Urinary bladder (tissue), 4 donors: ENCODE results near the gene KCNK10. TPM values are rescaled to one million over a fixed set of nuclear protein-coding genes. Genes with fewer than 3 reads are reported as not detected.

Experiments
- DNase-seq: peaks from one replicate; pipeline ENCODE4 v3.0.0-alpha.2; 2015; ENCODE audit errors: extremely low spot score
- H3K27ac ChIP-seq: one replicate; pipeline ENCODE4 v1.5.1; 2013; ENCODE audit warnings: low read depth, mild to moderate bottlenecking, moderate library complexity
- H3K36me3 ChIP-seq: one replicate; pipeline ENCODE4 v1.6.1; 2013; ENCODE audit warnings: mild to moderate bottlenecking, moderate library complexity; ENCODE audit not compliant: insufficient read depth
- H3K4me1 ChIP-seq: one replicate; pipeline ENCODE4 v1.6.1; 2013; ENCODE audit warnings: mild to moderate bottlenecking, moderate library complexity; ENCODE audit not compliant: insufficient read depth
- H3K4me3 ChIP-seq: one replicate; pipeline ENCODE4 v1.5.1; 2013; ENCODE audit warnings: low read depth, low read length
- WGBS: extraction: QIAGEN DNeasy Blood & Tissue Kit; methylation state at CpG from one replicate; pipeline ENCODE4 v1.1.7; 2013; 5-methylcytosine and 5-hydroxymethylcytosine counted together
- polyA plus RNA-seq: library from polyadenylated mRNA; stranded (reverse); fragments of 200-250 nt; gene quantifications from one replicate; pipeline ENCODE4 v1.2.3, GENCODE V29; 2013
- total RNA-seq: library from RNA; depleted of rRNA; stranded (reverse); fragments of >200 nt; gene quantifications from one replicate; pipeline ENCODE4 v1.2.3, GENCODE V29; 2014
- donor health status: healthy with polysubstance abuse.
- donor health status: healthy.

KCNK10 gene
- total and polyA plus RNA-seq, 2 donors: 0.06 to 1.1 TPM

DNA sequence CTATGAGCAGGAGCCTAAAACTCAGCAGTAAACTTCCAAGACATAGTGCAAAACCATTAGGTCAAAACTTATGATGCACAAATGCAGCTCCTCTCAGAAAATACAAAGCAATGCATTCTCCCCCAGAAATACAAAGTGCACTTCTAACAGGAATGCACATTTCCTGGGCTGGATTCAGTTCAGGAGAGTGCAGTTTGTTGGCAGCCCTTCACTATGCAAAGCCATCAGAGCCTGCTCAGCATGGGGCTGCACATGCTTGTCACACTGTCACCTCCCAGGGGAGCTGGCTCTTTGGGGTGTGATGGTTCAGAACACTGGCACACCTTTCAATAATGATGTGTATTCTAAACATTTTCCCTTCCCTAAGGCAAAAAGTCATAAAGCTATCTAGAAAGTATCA, 110.4 kb downstream of the KCNK10 start:
- DNase-seq: no peak
- Histone ChIP-seq H3K27ac (no peak overlapping the region), H3K36me3 (no peaks in the 10 kb centered on the region), H3K4me3 (no peak overlapping the region), H3K4me1 (no peaks in the 10 kb centered on the region)

DNA sequence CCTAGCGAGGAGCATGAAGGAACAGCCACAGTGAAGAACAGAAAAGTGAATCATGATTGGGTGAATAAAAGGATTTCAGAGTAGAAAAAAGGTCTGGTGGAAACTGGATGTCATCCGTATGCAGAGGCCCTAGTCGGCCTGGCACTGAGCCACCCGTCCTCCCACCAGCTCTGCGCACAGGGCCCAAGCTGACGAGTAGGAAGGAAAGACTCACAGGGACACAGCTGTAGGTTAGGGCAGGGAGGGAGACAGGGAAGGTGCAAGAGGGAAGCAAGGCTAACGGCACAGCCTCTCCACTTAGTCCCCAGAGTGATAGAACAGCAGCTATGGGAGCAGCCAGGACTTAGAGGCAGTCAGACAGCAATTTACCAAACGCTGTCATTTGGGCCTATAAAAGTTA, 112.6 kb downstream of the KCNK10 start:
- 44% methylated on average over 8 of the region's 8 CpGs for WGBS
- DNase-seq: no peak
- Histone ChIP-seq H3K36me3 (no peaks in the 10 kb centered on the region), H3K4me3 (no peak overlapping the region), H3K27ac (no peak overlapping the region), H3K4me1 (no peaks in the 10 kb centered on the region)

- WGBS: 58% methylated on average over 17 of the region's 17 CpGs
- no peaks in the 10 kb centered on the region for H3K4me1 ChIP-seq
- no peak for DNase-seq
- H3K36me3 ChIP-seq: no peaks in the 10 kb centered on the region
- no peak overlapping the region for H3K4me3 ChIP-seq
- no peak overlapping the region for H3K27ac ChIP-seq
These were observed 113.8 kb downstream of the KCNK10 start for GRCh38 chr14:88209273-88209672.

DNA sequence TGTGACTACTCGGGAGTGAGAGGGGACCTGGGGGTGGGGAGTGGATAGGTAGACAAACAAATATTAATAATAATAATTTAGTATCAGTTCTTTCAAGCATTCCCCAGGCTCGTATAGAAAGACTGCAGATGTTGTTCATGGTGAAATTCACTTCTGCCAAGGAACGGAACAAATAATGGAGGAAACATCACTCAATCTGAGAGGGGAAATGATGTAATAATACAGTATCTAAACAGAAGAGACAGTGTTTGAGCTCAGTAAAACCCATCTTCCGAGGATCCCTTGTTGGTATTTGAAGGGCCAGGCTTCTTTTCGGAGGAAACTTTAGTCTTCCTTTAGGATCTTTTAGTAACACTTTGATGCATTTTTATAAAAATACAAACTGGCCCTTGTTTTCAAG, 114.2 kb downstream of the KCNK10 start:
- DNase-seq: no peak
- no peaks in the 10 kb centered on the region for H3K36me3 ChIP-seq
- no peak overlapping the region for H3K27ac ChIP-seq
- H3K4me3 ChIP-seq: no peak overlapping the region
- no peaks in the 10 kb centered on the region for H3K4me1 ChIP-seq
- 52% methylated on average over 5 of the region's 5 CpGs for WGBS

- DNase-seq: no peak
- Histone ChIP-seq H3K36me3 (no peaks in the 10 kb centered on the region), H3K4me1 (no peaks in the 10 kb centered on the region), H3K4me3 (no peak overlapping the region), H3K27ac (no peak overlapping the region)
- WGBS: 54% methylated on average over 4 of the region's 4 CpGs
These were observed 118.8 kb downstream of the KCNK10 start for GRCh38 chr14:88204221-88204620.

DNA sequence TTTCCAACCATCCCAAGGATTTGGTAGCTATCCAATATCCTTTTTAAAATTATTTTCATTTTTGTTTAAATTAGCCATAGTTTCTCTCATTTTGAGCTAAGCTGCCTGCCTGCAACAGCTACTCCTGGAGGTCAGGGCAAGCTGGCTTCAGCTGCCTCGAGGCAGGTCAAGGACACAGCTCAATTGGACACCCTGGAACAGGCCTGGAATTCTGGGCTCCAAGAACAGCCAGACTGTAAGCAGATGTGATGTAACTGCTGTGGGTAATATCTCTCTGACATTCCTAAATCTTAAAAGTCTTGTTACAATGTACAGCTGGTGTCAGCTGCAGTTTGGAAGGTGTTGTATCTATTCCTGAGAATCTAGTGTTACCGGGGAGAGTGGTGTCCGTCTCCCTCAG, 119.8 kb downstream of the KCNK10 start:
- H3K4me3 ChIP-seq: no peak overlapping the region
- H3K4me1 ChIP-seq: no peaks in the 10 kb centered on the region
- DNase-seq: no peak
- H3K27ac ChIP-seq: no peak overlapping the region
- whole genome bisulfite sequencing: 30% methylated on average over 3 of the region's 3 CpGs
- no peaks in the 10 kb centered on the region for H3K36me3 ChIP-seq

DNA sequence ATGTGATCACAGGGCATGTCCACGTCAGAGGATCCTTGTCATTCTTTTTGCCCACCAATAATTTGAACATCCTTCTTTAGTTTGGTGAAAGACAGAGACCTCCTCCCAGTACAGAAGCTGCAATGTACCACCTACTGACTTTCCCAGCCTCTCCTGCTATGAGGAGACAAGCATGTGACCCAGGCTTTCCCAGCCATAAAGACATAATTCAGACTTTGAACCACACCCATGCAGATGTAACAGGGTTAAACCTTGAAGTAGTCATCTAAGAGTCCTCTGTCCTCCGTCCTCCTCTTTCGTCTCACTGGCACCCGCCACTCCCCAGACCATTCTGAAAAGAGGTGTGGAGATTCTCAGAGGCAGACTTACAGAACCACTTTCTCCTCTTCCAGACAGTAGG, 120.8 kb downstream of the KCNK10 start:
- WGBS: 93% methylated on average over 4 of the region's 4 CpGs
- no peak for DNase-seq
- no peak overlapping the region for H3K27ac ChIP-seq

GRCh38 chr14:88201851-88202250, 121.2 kb downstream of the KCNK10 start:
- no peak overlapping the region for H3K4me3 ChIP-seq
- no peak overlapping the region for H3K27ac ChIP-seq
- WGBS: 97% methylated on average over 2 of the region's 2 CpGs
- no peaks in the 10 kb centered on the region for H3K36me3 ChIP-seq
- DNase-seq: no peak
- no peaks in the 10 kb centered on the region for H3K4me1 ChIP-seq

More for the DNA sequence above, 120.8 kb downstream of the KCNK10 start:
- H3K36me3 ChIP-seq: no peaks in the 10 kb centered on the region
- no peak overlapping the region for H3K4me3 ChIP-seq
- H3K4me1 ChIP-seq: no peaks in the 10 kb centered on the region

DNA sequence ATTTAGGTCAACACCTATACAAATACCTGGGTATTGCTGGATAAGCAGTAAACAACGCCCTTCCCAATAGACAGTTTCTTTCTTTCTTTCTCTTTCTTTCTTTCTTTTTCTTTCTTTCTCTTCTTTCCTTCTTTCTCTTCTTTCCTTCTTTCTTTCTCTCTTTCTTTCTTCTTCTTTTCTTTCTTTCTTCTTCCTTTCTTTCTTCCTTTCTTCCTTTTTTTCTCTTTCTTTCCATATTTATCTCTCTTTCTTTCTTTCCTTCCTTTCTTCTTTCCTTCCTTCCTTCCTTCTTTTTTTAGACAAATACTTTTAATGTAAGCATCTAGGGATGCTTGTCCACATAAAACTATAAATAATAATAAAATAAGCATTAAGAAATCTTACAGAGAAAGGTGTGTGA, 123.2 kb downstream of the KCNK10 start:
- WGBS: 98% methylated on average over 1 of the region's 1 CpG
- H3K36me3 ChIP-seq: no peaks in the 10 kb centered on the region
- no peak for DNase-seq
- H3K27ac ChIP-seq: no peak overlapping the region
- no peaks in the 10 kb centered on the region for H3K4me1 ChIP-seq
- no peak overlapping the region for H3K4me3 ChIP-seq

DNA sequence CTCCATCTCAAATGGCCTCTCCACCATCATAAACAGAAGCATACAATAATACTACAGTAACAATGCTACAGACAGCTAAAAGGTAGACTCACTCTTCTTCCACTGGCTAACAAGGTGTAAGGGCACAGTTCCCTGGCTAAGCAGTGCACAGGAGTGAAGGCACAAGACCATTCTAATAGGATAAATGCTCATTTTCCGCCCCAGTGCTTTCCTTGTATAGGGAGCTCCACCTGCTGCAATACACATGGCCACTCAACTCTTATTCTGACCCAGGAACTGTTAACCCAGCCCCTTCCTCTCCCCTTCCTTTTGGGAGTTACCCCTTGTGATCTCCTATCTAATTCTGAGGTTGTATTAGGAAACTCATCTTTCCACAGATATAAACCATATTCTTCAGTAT, 124.6 kb downstream of the KCNK10 start:
- WGBS: 91% methylated on average over 1 of the region's 1 CpG
- no peak overlapping the region for H3K4me3 ChIP-seq

GRCh38 chr14:88196925-88197324, 126.1 kb downstream of the KCNK10 start:
- no peak overlapping the region for H3K4me3 ChIP-seq
- no peak for DNase-seq
- no peaks in the 10 kb centered on the region for H3K36me3 ChIP-seq
- H3K4me1 ChIP-seq: no peaks in the 10 kb centered on the region
- H3K27ac ChIP-seq: no peak overlapping the region
- 76% methylated on average over 1 of the region's 1 CpG for WGBS

More for the DNA sequence above, 124.6 kb downstream of the KCNK10 start:
- H3K27ac ChIP-seq: no peak overlapping the region
- no peaks in the 10 kb centered on the region for H3K4me1 ChIP-seq
- DNase-seq: no peak
- no peaks in the 10 kb centered on the region for H3K36me3 ChIP-seq

DNA sequence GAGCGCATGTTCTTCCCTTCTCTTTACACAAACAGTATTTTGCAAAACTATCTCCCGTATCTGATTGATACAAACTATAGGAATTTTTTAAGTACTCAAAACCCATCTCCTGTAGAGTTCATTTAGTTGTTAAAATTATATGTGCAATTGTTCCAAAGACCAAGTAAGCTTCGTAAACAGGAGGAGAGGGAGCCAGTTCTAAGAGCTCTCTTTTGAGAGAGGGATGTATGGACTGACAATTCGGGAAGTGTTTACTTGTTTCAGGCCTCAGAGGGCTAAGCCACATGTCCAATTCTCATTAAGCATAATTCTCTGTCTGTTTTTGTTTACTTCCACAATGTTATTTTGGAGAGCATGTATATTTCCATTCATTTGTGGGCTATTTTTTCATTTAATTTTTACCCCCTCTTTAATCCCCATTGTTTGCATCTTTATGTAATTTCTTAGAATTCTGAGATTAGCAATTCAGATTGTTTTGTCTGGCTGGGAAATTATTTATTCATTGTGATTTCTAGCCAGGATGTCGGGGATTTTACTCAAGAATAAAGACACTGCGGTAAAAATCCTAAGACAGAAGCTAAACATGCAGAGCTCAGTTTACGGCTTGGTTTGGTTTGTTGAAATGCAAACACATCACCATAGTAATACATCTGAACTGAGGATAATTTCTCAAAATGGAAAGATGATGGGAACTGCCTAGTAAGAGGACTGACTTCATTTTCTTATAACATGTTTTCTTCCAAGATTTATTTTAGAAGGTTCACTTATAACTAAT, 126.8 kb downstream of the KCNK10 start:
- Histone ChIP-seq H3K27ac (no peak overlapping the region), H3K36me3 (no peaks in the 10 kb centered on the region), H3K4me1 (no peaks in the 10 kb centered on the region), H3K4me3 (no peak overlapping the region)
- WGBS: 48% methylated on average over 7 of the region's 7 CpGs
- no peak for DNase-seq

- Histone ChIP-seq H3K36me3 (no peaks in the 10 kb centered on the region), H3K27ac (no peak overlapping the region), H3K4me3 (no peak overlapping the region), H3K4me1 (no peaks in the 10 kb centered on the region)
- DNase-seq: no peak
- 13% methylated on average over 7 of the region's 7 CpGs for WGBS
These were observed 127.4 kb downstream of the KCNK10 start for GRCh38 chr14:88195676-88196075.

DNA sequence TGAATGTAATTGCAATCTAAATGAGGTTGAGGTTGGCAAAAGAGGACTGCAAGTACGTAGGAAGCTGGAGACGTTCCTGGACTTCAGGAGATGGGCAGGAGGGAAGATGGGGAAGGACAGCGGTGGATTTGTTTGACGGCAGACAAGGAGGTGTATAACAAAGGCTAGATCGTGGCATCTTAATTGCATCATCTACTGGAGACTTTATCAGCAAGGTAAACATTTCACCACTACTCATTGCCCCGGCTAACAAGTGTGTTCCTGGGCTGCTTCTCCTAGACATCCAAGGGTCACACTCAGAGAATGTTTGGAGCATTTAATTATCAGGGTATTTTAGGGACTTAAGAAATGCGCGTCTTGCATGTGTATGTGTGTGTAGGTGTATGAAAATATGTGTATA, 128.5 kb downstream of the KCNK10 start:
- 45% methylated on average over 8 of the region's 8 CpGs for WGBS
- DNase-seq: no peak

GRCh38 chr14:88191605-88192004, 131.5 kb downstream of the KCNK10 start:
- Histone ChIP-seq H3K4me1 (no peaks in the 10 kb centered on the region), H3K27ac (no peak overlapping the region), H3K4me3 (no peak overlapping the region), H3K36me3 (no peaks in the 10 kb centered on the region)
- no peak for DNase-seq
- WGBS: 52% methylated on average over 2 of the region's 2 CpGs

More for the DNA sequence above, 128.5 kb downstream of the KCNK10 start:
- Histone ChIP-seq H3K4me3 (no peak overlapping the region), H3K27ac (no peak overlapping the region), H3K4me1 (no peaks in the 10 kb centered on the region), H3K36me3 (no peaks in the 10 kb centered on the region)
